NCI-H226 (cell line): ENCODE measurements around the gene CNTNAP5.

ENCODE experiments used
- DNase-seq: peaks from one replicate; pipeline ENCODE4 v3.0.0-alpha.2; 2015

Gene CNTNAP5

DNA sequence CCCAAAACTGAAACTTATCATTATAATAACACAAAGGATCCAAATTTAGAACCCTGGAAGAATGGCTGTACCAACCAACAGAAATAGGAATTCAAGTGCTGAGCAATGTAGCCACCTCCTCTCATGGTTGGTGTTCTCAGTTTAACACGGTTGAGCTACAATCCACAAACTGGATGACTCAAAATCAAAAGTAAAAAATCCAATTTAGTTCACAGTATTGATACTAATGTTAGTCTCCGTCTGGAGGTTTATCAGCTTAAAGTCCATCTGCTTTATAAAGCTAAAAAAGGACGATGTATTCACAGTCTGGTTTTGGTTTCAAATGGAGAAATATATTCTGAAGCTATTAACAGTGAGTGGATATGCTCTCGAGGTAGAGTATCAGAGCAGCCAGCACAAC is 40.5 kb downstream of the CNTNAP5 start:
- DNase-seq: no peak

- DNase-seq: no peak
Observed at GRCh38 chr2:124066776-124067175, 41.7 kb downstream of the CNTNAP5 start.

- DNase-seq: no peak
Observed at GRCh38 chr2:124079045-124079444, 54.0 kb downstream of the CNTNAP5 start.

DNA sequence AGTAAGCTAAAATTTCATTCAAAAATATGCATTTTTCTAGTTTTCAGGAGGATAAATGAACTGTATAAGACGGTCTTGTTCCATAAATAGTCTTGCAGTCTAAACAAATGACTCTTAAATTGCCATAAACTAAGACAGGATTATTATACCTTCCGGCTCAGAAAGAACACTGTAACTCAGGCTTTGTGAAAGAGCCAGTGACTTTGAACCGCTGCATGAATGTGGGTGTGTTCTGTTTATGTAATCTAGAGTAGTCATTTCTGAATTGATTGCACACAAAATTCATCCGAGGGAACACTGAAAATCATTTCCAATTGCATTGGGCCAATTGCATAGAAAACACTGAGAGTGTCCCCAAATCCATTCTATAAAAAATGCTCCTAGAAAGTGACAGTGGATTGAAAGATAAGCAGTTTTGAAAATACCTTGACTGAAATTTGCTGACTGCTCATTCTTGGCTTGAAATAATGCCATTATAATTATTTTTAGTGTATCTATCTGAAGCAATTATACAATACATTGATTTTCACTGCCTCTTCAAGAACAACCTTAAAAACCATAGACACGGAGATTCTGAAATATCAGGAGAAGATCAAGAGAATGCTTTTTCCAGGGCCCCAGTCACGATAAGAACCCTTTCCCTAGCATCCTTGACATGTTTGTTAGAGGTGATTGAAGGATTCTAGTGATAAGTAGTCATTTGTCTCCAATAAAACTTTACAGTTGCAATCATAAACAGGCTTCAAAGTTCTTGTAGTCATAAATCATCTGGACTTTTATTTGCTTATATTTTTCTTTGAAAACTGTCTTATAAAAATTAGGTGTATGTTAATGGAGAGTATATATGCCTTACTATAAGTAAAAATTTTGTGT is 55.4 kb downstream of the CNTNAP5 start:
- no peak for DNase-seq

DNA sequence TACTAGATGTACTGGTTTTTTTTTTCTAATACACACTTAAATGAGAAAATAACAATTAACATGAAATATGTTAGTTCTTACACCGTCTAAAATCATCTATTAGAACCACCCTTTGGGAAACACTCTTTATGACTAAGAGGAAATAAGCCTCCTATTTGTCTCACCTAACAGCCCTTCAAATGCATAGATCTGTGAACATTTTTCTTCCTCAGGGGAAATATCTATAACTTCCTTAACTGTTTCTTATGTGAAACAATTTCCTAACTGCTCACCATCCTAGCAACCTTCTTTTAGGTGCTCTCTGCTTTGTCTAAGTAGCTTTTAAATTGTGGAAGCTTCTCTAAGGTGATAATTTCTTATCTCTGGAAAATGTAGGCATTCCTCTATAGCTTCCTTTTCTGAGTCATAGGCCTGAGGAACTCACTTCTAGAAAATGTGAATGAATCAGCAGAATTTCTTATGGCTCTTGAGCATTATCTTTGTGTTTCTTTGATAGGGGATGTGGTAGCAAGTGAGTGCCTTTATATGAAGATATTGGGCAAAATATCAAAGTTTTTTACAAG is 56.1 kb downstream of the CNTNAP5 start:
- no peak for DNase-seq

DNA sequence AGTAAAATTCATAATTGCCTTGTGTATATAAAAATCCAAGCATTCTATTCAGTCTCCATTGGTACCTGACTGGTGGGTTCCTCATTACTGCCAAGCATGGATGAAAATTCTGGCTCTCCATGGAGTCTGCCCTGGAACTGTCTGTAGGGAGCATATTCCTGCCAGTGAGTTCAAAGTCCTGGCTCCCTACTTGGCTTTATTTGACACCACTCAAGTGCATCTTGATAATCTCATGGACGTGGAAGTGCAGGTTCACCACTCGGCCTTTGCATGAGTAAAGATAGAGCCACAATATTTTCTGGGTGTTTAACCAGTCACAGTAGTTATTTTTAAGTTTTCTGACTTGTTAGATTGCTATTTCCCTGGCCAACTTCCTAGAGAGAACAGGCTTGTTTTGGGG is 63.5 kb downstream of the CNTNAP5 start:
- DNase-seq: no peak

GRCh38 chr2:124091721-124092120 is 66.6 kb downstream of the CNTNAP5 start:
- DNase-seq: no peak

DNA sequence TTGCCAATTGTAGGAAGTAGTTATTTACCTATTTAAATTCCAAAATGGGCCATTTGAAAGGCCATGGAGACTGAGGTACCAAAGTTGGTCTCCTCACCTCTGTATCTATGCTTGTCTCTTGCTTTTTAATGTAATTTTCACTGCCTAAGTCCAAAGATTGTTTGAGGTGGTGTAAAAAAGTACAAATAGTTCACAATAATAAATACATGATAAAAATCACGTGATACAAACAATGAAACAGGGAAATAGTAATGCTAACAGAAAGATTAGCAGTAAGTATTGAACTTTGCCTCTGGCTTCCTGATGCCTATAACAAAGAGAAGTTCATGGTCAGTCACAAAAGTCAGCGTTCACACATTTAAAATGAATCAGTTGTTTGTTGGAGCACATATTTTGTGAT is 67.6 kb downstream of the CNTNAP5 start:
- no peak for DNase-seq

DNA sequence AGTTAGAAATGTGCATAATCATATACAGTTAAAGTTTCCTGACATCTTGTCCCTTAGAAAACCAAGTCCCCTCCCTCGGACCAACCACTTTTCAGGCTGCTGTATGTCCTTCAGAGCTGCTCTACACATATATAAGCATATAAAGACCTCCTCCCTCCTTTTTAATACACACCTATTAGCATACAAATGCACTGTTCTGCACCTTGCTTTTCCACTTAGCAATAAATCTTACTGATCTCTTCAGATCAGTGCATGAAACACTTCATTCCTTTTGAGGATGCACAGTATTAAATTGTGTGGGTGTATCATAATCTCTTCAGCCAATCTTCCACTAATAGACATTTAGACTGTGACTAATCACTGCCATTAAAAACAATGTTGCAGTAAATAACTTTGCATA is 79.8 kb downstream of the CNTNAP5 start:
- no peak for DNase-seq

GRCh38 chr2:124112206-124112605 is 87.1 kb downstream of the CNTNAP5 start:
- DNase-seq: no peak

GRCh38 chr2:124112966-124113365 is 87.9 kb downstream of the CNTNAP5 start:
- DNase-seq: no peak

GRCh38 chr2:124120246-124120645 is 95.2 kb downstream of the CNTNAP5 start:
- DNase-seq: no peak

DNA sequence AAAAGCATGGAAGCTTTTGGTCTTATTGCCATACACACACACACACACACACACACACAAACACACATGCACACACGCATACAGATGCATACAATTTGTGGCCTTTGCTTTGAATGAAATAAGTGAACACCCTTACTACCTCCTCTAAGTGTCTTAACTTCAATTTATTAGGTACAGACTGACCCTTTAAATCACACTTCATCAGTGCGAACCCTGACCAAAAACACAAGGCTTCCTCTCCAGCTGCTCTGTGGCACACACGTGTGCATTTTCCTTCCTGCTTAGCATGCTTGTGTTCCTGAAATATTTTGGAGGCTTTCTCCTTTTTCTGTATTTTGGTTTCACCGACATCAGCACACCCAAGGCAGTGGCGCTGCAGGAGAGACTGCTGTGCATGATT is 96.0 kb downstream of the CNTNAP5 start:
- DNase-seq: no peak

DNA sequence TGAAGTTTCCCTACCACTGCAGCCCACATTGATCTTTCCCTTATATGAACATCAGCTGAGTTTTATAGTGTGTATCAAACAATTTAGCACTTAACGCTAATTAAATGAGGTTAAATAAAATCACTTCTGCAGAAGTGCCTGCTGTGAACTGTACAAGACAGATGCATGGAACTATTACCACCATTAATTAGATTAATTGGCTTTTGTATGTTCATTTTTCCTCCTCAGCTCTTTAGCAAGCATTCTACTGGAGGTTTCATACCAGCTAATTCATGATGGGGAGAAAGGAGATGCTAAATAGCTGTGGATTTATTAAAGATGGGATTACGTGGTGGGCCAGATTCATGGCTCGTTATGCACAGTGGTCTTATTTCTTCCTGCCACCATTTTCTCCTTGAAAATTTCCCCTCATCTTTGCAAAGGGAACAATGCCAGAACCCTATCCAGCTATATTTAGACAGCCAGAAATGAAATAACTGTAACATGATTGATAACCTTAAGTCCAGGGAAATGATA is 96.7 kb downstream of the CNTNAP5 start:
- DNase-seq: no peak

- no peak for DNase-seq
Observed at GRCh38 chr2:124122340-124122739, 97.3 kb downstream of the CNTNAP5 start.

GRCh38 chr2:124131276-124131675 is 106.2 kb downstream of the CNTNAP5 start:
- DNase-seq: no peak

DNA sequence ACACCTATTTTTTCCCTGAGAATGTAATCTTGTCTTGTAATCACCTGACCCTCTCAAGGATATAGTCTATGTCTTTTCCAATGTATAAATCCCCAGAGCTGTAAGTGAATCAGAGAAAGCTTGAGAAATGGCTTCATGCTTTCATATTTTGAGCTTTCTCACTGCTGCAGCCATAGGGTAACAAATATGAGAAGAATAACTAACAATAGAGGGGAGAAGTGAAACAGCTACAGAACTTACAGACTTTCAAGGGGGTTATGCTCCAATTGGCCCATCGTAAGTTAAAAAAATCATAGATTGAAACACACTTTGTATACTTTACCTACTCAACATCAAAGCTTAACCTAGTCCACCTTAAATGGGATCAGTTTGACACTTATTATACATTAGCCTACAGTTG is 111.0 kb downstream of the CNTNAP5 start:
- no peak for DNase-seq

- no peak for DNase-seq
Observed at GRCh38 chr2:124138076-124138475, 113.0 kb downstream of the CNTNAP5 start.

- no peak for DNase-seq
Observed at GRCh38 chr2:124145982-124146381, 120.9 kb downstream of the CNTNAP5 start.

DNA sequence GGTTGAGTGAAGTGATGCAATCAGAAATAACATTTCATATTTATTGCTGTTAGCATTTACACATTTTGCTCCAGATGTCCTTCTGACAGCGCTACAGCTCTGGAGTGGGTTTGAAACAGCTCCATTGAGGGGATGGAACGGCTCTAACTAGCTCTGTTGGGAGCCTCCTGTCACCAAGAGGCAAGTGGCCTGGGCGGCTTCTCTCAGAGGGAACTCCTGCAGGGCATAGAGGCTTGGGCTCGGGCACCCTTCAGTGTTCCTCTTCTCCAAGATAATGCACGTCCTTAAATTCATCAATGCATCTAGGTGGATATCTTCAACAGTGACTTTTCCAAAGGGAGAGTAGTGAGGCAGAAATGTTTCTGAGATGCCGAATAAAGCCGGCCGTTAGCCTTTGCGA is 122.5 kb downstream of the CNTNAP5 start:
- DNase-seq: no peak

DNA sequence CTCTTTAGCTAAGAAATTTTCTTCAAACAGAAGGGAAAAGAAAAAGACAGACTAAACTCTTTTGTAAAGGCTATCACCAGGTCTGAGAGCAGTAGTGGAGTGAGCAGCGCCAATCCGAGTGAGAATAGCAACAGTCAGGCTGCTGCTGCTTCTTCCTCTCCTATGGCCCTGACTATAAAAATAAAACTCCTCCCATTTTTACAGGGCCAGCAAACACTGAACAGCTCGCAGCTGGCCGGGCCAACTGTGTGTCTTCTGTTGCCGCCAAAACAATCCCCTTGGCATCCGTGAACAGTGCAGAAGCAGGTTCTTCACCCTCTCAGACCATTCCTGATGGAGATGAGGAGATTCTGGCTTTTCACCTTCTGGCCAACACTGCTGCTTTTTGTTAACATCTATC is 124.5 kb downstream of the CNTNAP5 start:
- DNase-seq: no peak

DNA sequence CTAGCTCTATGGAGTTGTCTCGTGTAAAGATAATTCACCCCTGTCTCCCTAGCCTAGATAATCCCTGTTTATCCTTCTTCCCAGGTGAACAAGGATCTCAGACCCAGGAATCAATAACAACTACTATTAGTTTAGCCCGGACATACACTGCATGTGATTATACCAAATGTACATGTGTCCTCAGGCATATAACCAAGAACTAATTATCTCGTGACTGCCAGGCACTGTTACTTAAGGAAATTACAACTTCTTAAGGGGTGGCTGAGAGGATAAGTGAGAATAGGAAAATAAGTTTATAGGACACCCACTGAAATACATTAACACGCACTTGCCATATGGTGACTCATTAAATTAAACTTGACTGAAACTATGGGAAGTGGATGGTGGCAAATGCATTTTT is 126.6 kb downstream of the CNTNAP5 start:
- no peak for DNase-seq

GRCh38 chr2:124153713-124154112 is 128.6 kb downstream of the CNTNAP5 start:
- no peak for DNase-seq

- DNase-seq: no peak
Observed at GRCh38 chr2:124159166-124159565, 134.1 kb downstream of the CNTNAP5 start.

DNA sequence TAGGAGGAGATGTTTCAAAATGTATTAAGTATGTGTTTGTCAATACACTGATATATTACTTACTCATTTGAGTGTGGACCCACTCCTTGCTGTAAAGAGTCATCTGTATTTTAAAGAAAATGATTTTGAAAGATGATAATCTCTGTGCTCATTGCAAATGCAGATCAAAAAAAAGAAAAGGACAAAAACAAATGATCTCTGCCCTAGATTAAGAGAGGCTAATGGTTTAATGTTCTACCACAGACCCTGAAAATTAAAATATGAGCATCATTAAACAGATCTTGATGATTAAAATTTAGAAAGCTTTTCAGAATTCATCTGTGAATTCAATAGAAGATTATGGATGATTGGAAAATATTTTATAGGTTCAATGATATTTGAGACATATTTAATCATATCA is 136.5 kb downstream of the CNTNAP5 start:
- no peak for DNase-seq
